Neural progenitor cell (in vitro differentiated cells): ENCODE results near the gene CCSER1. TPM values are rescaled to one million over a fixed set of nuclear protein-coding genes. Genes with fewer than 3 reads are reported as not detected.
A peak's percentile ranks its signal among the peaks of the same experiment; 100 is the strongest.

Experiments
- DNase-seq: peaks from one replicate; pipeline ENCODE4 v3.0.0-alpha.2; 2016; ENCODE audit warnings: low spot score
- H2AFZ ChIP-seq: fragments of 200-600 bp; sonication (generic); replicated peaks from 2 replicates; pipeline ENCODE4 v1.6.1; 2016; ENCODE audit warnings: antibody characterized with exemption
- H3F3A ChIP-seq: fragments of 200-600 bp; sonication (generic); 2 replicates; pipeline ENCODE4 v1.6.1; 2016; ENCODE audit warnings: antibody characterized with exemption, low read depth
- H3K27ac ChIP-seq: fragments of 200-600 bp; sonication (generic); 2 replicates; pipeline ENCODE4 v1.5.1; 2016; ENCODE audit warnings: mild to moderate bottlenecking
- H3K27me3 ChIP-seq: fragments of 200-600 bp; sonication (generic); 2 replicates; pipeline ENCODE4 v1.6.1; 2016; ENCODE audit warnings: mild to moderate bottlenecking, moderate library complexity
- H3K36me3 ChIP-seq: fragments of 200-600 bp; sonication (generic); 2 replicates; pipeline ENCODE4 v1.5.1; 2016
- H3K4me1 ChIP-seq: fragments of 200-600 bp; sonication (generic); 2 replicates; pipeline ENCODE4 v1.6.1; 2016; ENCODE audit warnings: mixed run types
- H3K4me2 ChIP-seq: fragments of 200-600 bp; sonication (generic); 2 replicates; pipeline ENCODE4 v1.6.1; 2016
- H3K4me3 ChIP-seq: fragments of 200-600 bp; sonication (generic); 2 replicates; pipeline ENCODE4 v1.5.1; 2016
- H3K79me2 ChIP-seq: fragments of 200-600 bp; sonication (generic); 2 replicates; pipeline ENCODE4 v1.6.1; 2016; ENCODE audit warnings: low read depth
- H3K9ac ChIP-seq: fragments of 200-600 bp; sonication (generic); 2 replicates; pipeline ENCODE4 v1.6.1; 2016
- H3K9me3 ChIP-seq: fragments of 200-600 bp; sonication (generic); 2 replicates; pipeline ENCODE4 v1.5.1; 2016; ENCODE audit warnings: low read depth
- H4K20me1 ChIP-seq: fragments of 200-600 bp; sonication (generic); 2 replicates; pipeline ENCODE4 v1.6.1; 2016; ENCODE audit warnings: low read depth
- H3K27ac Mint-ChIP-seq: 3 replicates; pipeline ENCODE4 v1.8.0; 2021; ENCODE audit warnings: mixed read lengths
- H3K27me3 Mint-ChIP-seq: 2 replicates; pipeline ENCODE4 v1.8.0; 2022; ENCODE audit warnings: low read depth, mild to moderate bottlenecking, inconsistent platforms, moderate library complexity, mixed read lengths; ENCODE audit not compliant: insufficient read depth
- H3K36me3 Mint-ChIP-seq: 3 replicates; pipeline ENCODE4 v1.8.0; 2021; ENCODE audit warnings: mixed read lengths
- H3K4me1 Mint-ChIP-seq: 3 replicates; pipeline ENCODE4 v1.8.0; 2021; ENCODE audit warnings: mixed read lengths
- H3K4me3 Mint-ChIP-seq: 3 replicates; pipeline ENCODE4 v1.8.0; 2021; ENCODE audit warnings: mild to moderate bottlenecking, moderate library complexity, mixed read lengths
- H3K9me3 Mint-ChIP-seq: 3 replicates; pipeline ENCODE4 v1.8.0; 2020; ENCODE audit warnings: mixed read lengths
- EZH2 ChIP-seq: fragments of 200-600 bp; sonication (generic); IDR thresholded peaks from 2 replicates; pipeline ENCODE4 v1.6.1; 2017; ENCODE audit warnings: antibody characterized with exemption, mild to moderate bottlenecking, moderate library complexity
- EZH2phosphoT487 ChIP-seq: fragments of 200-600 bp; sonication (generic); IDR thresholded peaks from 2 replicates; pipeline ENCODE4 v1.6.1; 2017; ENCODE audit warnings: antibody characterized with exemption
- total RNA-seq: library from RNA; depleted of rRNA; stranded (reverse); fragments of >200 nt; gene quantifications from 2 replicates; pipeline ENCODE4 v1.2.3, GENCODE V29; 2015; ENCODE audit warnings: low replicate concordance
- TF ChIP-seq, protein P1 (sequence below): fragments of 200-600 bp; sonication (generic); IDR thresholded peaks from 2 replicates; pipeline ENCODE4 v1.5.1; 2017; ENCODE audit warnings: antibody characterized with exemption, mild to moderate bottlenecking

CCSER1 gene
- total RNA-seq, 1 donor from 2014 or later = 0.77 TPM

DNA sequence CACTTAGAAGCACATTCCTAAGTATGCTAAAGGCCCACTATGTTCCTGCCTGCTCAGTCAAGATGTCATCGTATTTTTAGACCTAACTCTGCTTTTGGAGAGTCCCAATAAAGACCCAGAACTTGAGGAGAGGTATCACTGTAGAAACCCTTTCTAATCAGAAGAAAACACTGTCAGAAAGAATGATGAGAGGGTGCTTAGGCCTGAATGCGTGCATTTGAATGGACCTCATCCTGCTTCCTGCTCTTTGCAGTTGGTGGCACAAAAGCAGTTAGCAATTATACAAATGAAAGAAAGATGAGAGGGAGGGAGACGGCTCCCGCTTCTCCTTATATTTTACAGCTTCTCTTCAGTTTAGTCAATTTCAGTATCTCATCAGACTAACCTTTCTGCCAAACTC, 987.2 kb downstream of the CCSER1 start:
- no peaks in the 10 kb centered on the region for H3K79me2 ChIP-seq
- DNase-seq = no peak
- H3K27ac ChIP-seq = no peak overlapping the region

DNA sequence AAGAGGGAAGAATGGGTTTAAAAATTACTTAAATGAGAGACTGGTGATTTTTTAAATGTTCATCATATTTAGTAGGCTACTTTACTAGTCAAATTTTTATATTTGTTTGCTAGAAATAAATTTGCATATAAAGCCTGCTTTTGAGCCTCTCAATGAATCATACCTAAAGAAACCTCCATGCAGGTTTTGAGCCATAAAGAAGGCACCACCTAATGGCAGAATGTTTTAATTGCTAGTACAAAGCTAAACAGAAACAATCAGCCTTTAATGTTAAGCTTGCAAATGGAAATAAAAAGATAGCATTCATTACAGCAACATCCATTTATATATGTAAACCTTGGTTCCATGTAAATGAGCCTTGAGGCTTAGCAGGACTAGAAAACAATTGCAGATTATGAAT, 989.7 kb downstream of the CCSER1 start:
- H3K4me1 ChIP-seq = no peaks in the 10 kb centered on the region

More for the DNA sequence above, 987.2 kb downstream of the CCSER1 start:
- Mint-ChIP-seq H3K4me3 (no peak overlapping the region), H3K4me1 (no peaks in the 10 kb centered on the region), H3K27ac (no peak overlapping the region), H3K36me3 (no peaks in the 10 kb centered on the region), H3K27me3 (no peaks in the 10 kb centered on the region), H3K9me3 (no peaks in the 10 kb centered on the region)
- Histone ChIP-seq H3F3A (no peaks in the 10 kb centered on the region), H3K9ac (no peak overlapping the region), H3K27me3 (no peaks in the 10 kb centered on the region), H3K4me2 (no peak overlapping the region), H3K9me3 (no peaks in the 10 kb centered on the region), H3K4me3 (no peak overlapping the region), H4K20me1 (no peaks in the 10 kb centered on the region), H2AFZ (no peak overlapping the region), H3K36me3 (no peaks in the 10 kb centered on the region), H3K4me1 (no peaks in the 10 kb centered on the region)
- TF ChIP-seq EZH2phosphoT487 = no peak
- no peak for TF ChIP-seq EZH2
- TF ChIP-seq, protein P1, sequence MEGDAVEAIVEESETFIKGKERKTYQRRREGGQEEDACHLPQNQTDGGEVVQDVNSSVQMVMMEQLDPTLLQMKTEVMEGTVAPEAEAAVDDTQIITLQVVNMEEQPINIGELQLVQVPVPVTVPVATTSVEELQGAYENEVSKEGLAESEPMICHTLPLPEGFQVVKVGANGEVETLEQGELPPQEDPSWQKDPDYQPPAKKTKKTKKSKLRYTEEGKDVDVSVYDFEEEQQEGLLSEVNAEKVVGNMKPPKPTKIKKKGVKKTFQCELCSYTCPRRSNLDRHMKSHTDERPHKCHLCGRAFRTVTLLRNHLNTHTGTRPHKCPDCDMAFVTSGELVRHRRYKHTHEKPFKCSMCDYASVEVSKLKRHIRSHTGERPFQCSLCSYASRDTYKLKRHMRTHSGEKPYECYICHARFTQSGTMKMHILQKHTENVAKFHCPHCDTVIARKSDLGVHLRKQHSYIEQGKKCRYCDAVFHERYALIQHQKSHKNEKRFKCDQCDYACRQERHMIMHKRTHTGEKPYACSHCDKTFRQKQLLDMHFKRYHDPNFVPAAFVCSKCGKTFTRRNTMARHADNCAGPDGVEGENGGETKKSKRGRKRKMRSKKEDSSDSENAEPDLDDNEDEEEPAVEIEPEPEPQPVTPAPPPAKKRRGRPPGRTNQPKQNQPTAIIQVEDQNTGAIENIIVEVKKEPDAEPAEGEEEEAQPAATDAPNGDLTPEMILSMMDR = no peak

DNA sequence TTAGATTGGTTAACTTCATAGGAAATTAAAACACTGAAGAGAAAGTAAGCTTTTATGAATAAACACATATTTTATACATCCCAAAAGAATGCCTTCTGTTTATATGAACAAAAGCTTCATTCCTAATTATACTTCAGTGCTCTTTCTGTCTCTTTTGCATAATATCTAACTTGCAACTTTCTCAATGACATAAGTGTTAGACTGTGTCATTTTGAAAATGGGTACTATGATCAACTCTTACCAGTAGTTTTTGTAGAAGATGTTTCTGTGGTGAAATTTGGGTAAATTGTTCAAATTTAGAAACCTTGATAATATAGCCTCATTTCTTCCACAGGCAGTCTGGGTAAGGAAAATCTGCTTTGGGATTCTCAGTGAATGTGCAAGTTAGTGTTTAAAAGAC, 991.4 kb downstream of the CCSER1 start:
- no peak overlapping the region for H2AFZ ChIP-seq
- no peaks in the 10 kb centered on the region for H3K79me2 ChIP-seq
- no peak overlapping the region for H3K27ac Mint-ChIP-seq
- DNase-seq = no peak
- no peak overlapping the region for H3K4me2 ChIP-seq
- no peak overlapping the region for H3K4me3 ChIP-seq
- no peaks in the 10 kb centered on the region for H3K27me3 ChIP-seq
- no peaks in the 10 kb centered on the region for H3K9me3 Mint-ChIP-seq
- no peak for TF ChIP-seq EZH2
- TF ChIP-seq EZH2phosphoT487 = no peak
- H3K9ac ChIP-seq = no peak overlapping the region
- H3K4me1 Mint-ChIP-seq = no peaks in the 10 kb centered on the region
- H3K9me3 ChIP-seq = no peaks in the 10 kb centered on the region
- H3K36me3 Mint-ChIP-seq = no peaks in the 10 kb centered on the region
- H3K4me3 Mint-ChIP-seq = no peak overlapping the region
- H3K27me3 Mint-ChIP-seq = no peaks in the 10 kb centered on the region
- no peaks in the 10 kb centered on the region for H3F3A ChIP-seq
- no peaks in the 10 kb centered on the region for H3K36me3 ChIP-seq
- no peaks in the 10 kb centered on the region for H4K20me1 ChIP-seq
- H3K4me1 ChIP-seq = no peaks in the 10 kb centered on the region
- H3K27ac ChIP-seq = no peak overlapping the region

More for the DNA sequence above, 989.7 kb downstream of the CCSER1 start:
- H3K36me3 ChIP-seq = no peaks in the 10 kb centered on the region
- no peaks in the 10 kb centered on the region for H3K9me3 ChIP-seq
- H3K27ac Mint-ChIP-seq = no peak overlapping the region
- DNase-seq = no peak
- H3K4me3 ChIP-seq = no peak overlapping the region
- no peak overlapping the region for H3K27ac ChIP-seq
- TF ChIP-seq EZH2phosphoT487 (no peak), EZH2 (no peak)
- TF ChIP-seq, protein P1 = peak; percentile 27
- H3K9ac ChIP-seq = no peak overlapping the region
- H3K9me3 Mint-ChIP-seq = no peaks in the 10 kb centered on the region
- H3F3A ChIP-seq = no peaks in the 10 kb centered on the region
- no peaks in the 10 kb centered on the region for H3K27me3 Mint-ChIP-seq
- H3K4me3 Mint-ChIP-seq = no peak overlapping the region
- no peaks in the 10 kb centered on the region for H3K79me2 ChIP-seq
- H3K4me1 Mint-ChIP-seq = no peaks in the 10 kb centered on the region
- H3K4me2 ChIP-seq = no peak overlapping the region
- no peaks in the 10 kb centered on the region for H4K20me1 ChIP-seq
- H3K27me3 ChIP-seq = no peaks in the 10 kb centered on the region
- H3K36me3 Mint-ChIP-seq = no peaks in the 10 kb centered on the region
- no peak overlapping the region for H2AFZ ChIP-seq

DNA sequence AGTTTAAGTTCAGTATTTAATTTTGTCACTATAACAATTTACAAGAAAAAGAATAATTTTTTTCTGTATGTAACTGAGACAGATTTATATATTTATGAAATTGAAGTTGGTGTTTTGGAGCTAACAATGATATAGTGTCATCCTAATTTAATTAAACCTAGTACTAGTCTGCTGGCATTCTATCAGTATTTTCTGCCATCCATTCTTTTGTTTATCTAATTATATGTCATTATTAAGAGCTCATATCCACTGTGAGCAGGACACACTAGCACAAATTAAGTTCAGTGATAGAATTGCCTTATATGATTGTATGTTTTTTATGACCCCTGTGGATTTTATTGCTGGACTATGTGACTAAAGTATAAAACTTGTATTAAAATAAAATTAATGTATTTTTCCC, 996.5 kb downstream of the CCSER1 start:
- H3K79me2 ChIP-seq = no peaks in the 10 kb centered on the region
- H4K20me1 ChIP-seq = no peaks in the 10 kb centered on the region
- no peak for DNase-seq
- H3K27ac ChIP-seq = no peak overlapping the region
- Mint-ChIP-seq H3K4me1 (peaks cover 11% of the 10 kb centered on the region), H3K4me3 (no peak overlapping the region), H3K27me3 (no peaks in the 10 kb centered on the region), H3K9me3 (no peaks in the 10 kb centered on the region), H3K36me3 (no peaks in the 10 kb centered on the region), H3K27ac (no peak overlapping the region)
- no peak overlapping the region for H2AFZ ChIP-seq
- H3K4me2 ChIP-seq = no peak overlapping the region
- no peaks in the 10 kb centered on the region for H3K36me3 ChIP-seq
- peaks cover 2% of the 10 kb centered on the region for H3K4me1 ChIP-seq
- H3K4me3 ChIP-seq = no peak overlapping the region
- no peaks in the 10 kb centered on the region for H3K9me3 ChIP-seq
- H3K27me3 ChIP-seq = no peaks in the 10 kb centered on the region
- no peak overlapping the region for H3K9ac ChIP-seq
- no peak for TF ChIP-seq EZH2
- TF ChIP-seq EZH2phosphoT487 = no peak
- TF ChIP-seq, protein P1 = no peak
- H3F3A ChIP-seq = no peaks in the 10 kb centered on the region
